Liver (tissue), 3 donors: ENCODE data around the gene ZSCAN25.

Experiments used
- CTCF ChIP-seq: fragments of 150-350 bp; IDR thresholded peaks from 2 replicates; pipeline ENCODE4 v1.5.1; 2017; ENCODE audit warnings: improper control_type of control experiment, low read depth, low read length; ENCODE audit not compliant: missing input control
- EGR1 ChIP-seq, 2 donors: IDR thresholded peaks; 2 replicates each; pipeline ENCODE4 v1.6.1; 2016 to 2018; ENCODE audit warnings: antibody characterized with exemption in 2 of 2, low read depth in 2 of 2
- FOXA2 ChIP-seq: IDR thresholded peaks from 2 replicates; pipeline ENCODE4 v1.6.1; 2016; ENCODE audit warnings: antibody characterized with exemption
- RAD21 ChIP-seq, 2 donors: IDR thresholded peaks; 2 replicates each; pipeline ENCODE4 v1.6.1; 2016; ENCODE audit warnings: antibody characterized with exemption in 2 of 2, mild to moderate bottlenecking in 2 of 2
- RXRA ChIP-seq, 2 donors: IDR thresholded peaks; 2 replicates each; pipeline ENCODE4 v1.6.1; 2017 to 2018; ENCODE audit warnings: antibody characterized with exemption in 2 of 2, mild to moderate bottlenecking in 1 of 2
- SP1 ChIP-seq: IDR thresholded peaks from 2 replicates; pipeline ENCODE4 v1.6.1; 2018; ENCODE audit warnings: antibody characterized with exemption, mild to moderate bottlenecking
- TAF1 ChIP-seq: conservative IDR thresholded peaks from 2 replicates; pipeline ENCODE4 v1.6.1; 2016; ENCODE audit warnings: antibody characterized with exemption, mild to moderate bottlenecking
- YY1 ChIP-seq: IDR thresholded peaks from 2 replicates; pipeline ENCODE4 v1.6.1; 2016; ENCODE audit warnings: antibody characterized with exemption, mild to moderate bottlenecking
- TF ChIP-seq, protein P1 (sequence below): IDR thresholded peaks from 2 replicates; pipeline ENCODE4 v1.6.1; 2016; ENCODE audit warnings: antibody characterized with exemption, mild to moderate bottlenecking
- TF ChIP-seq, protein P2 (sequence below): IDR thresholded peaks from 2 replicates; pipeline ENCODE4 v1.6.1; 2016; ENCODE audit warnings: antibody characterized with exemption
- donor health status: healthy.
- donor health status: healthy.

- TF ChIP-seq CTCF (no peak), EGR1 (IDR thresholded peaks at IDR 0.05; ENCODE audit: low read depth in 2 of 2) (no peak), YY1 (no peak), SP1 (no peak), RXRA (IDR thresholded peaks at IDR 0.05) (no peak), RAD21 (IDR thresholded peaks at IDR 0.05) (no peak), TAF1 (no peak), FOXA2 (no peak)
- TF ChIP-seq, protein P1, sequence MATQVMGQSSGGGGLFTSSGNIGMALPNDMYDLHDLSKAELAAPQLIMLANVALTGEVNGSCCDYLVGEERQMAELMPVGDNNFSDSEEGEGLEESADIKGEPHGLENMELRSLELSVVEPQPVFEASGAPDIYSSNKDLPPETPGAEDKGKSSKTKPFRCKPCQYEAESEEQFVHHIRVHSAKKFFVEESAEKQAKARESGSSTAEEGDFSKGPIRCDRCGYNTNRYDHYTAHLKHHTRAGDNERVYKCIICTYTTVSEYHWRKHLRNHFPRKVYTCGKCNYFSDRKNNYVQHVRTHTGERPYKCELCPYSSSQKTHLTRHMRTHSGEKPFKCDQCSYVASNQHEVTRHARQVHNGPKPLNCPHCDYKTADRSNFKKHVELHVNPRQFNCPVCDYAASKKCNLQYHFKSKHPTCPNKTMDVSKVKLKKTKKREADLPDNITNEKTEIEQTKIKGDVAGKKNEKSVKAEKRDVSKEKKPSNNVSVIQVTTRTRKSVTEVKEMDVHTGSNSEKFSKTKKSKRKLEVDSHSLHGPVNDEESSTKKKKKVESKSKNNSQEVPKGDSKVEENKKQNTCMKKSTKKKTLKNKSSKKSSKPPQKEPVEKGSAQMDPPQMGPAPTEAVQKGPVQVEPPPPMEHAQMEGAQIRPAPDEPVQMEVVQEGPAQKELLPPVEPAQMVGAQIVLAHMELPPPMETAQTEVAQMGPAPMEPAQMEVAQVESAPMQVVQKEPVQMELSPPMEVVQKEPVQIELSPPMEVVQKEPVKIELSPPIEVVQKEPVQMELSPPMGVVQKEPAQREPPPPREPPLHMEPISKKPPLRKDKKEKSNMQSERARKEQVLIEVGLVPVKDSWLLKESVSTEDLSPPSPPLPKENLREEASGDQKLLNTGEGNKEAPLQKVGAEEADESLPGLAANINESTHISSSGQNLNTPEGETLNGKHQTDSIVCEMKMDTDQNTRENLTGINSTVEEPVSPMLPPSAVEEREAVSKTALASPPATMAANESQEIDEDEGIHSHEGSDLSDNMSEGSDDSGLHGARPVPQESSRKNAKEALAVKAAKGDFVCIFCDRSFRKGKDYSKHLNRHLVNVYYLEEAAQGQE: no peak
- TF ChIP-seq, protein P2, sequence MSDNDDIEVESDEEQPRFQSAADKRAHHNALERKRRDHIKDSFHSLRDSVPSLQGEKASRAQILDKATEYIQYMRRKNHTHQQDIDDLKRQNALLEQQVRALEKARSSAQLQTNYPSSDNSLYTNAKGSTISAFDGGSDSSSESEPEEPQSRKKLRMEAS: no peak
Observed at GRCh38 chr7:99674995-99675742, 58.4 kb downstream of the ZSCAN25 start.
